Naive thymus-derived CD8-positive, alpha-beta T cell (primary cell): Measurements from ENCODE around the gene IL6. TPM values are rescaled to one million over a fixed set of nuclear protein-coding genes. Genes with fewer than 3 reads are reported as not detected.
"Not testable (repeated sequence)": the region's sequence is repeated elsewhere in the genome, so short reads cannot be mapped to it uniquely, and the experiment has no call there.

Experiments used
- ATAC-seq, 2 donors: fragments of 150-1000 bp; cut with Tn5 transposase in 1 of 2; sonication (Bioruptor Pico), chemical (Tn5 transposase) in 1 of 2; 1 replicate in 1 of 2; 2 replicates in 1 of 2; pipeline ENCODE4 v1.10.0; 2021; ENCODE audit warnings: mild to moderate bottlenecking in 2 of 2, moderate library complexity in 2 of 2
- POLR2A ChIA-PET: fragments of 350-600 bp; sonication (Branson Sonifier 250); formaldehyde crosslinking; loops from one replicate; lab custom pipeline; 2021; ENCODE audit warnings: antibody characterized with exemption; lab: Charles Lee
- DNase-seq, 10 donors: peaks; one replicate each; pipeline versions ENCODE4 v3.0.0 to v3.0.0-alpha.2; 2020 to 2022
- H3K27ac Mint-ChIP-seq, 10 donors: one replicate each; pipeline ENCODE4 v1.8.0; 2020 to 2022; ENCODE audit warnings: mild to moderate bottlenecking in 10 of 10, mixed read lengths in 10 of 10, moderate library complexity in 4 of 10, inconsistent platforms in 1 of 10
- H3K27me3 Mint-ChIP-seq, 5 donors: one replicate each; pipeline ENCODE4 v1.8.0; 2021 to 2022; ENCODE audit warnings: mixed read lengths in 5 of 5
- H3K36me3 Mint-ChIP-seq, 3 donors: one replicate each; pipeline ENCODE4 v1.8.0; 2020 to 2022; ENCODE audit warnings: mixed read lengths in 3 of 3, mild to moderate bottlenecking in 2 of 3, inconsistent platforms in 1 of 3
- H3K4me1 Mint-ChIP-seq, 4 donors: one replicate each; pipeline ENCODE4 v1.8.0; 2021 to 2022; ENCODE audit warnings: mixed read lengths in 4 of 4
- H3K4me3 Mint-ChIP-seq, 10 donors: one replicate each; pipeline ENCODE4 v1.8.0; 2020 to 2022; ENCODE audit warnings: mild to moderate bottlenecking in 10 of 10, mixed read lengths in 10 of 10, moderate library complexity in 6 of 10, inconsistent platforms in 1 of 10
- H3K9me3 Mint-ChIP-seq, 9 donors: one replicate each; pipeline ENCODE4 v1.8.0; 2020 to 2022; ENCODE audit warnings: mixed read lengths in 9 of 9, mild to moderate bottlenecking in 3 of 9, inconsistent platforms in 1 of 9, moderate library complexity in 1 of 9
- polyA plus RNA-seq, 3 donors: library from polyadenylated mRNA; unstranded; fragments of 300-500 nt; fragmentation: Illumina TruSeq; gene quantifications; one replicate each; pipeline ENCODE4 v1.2.3, GENCODE V29; 2021
- total RNA-seq, 8 experiments: library from RNA in 2 of 8; stranded (reverse) in 2 of 8; gene quantifications; one replicate each; pipeline ENCODE4 v1.2.3 and lab custom pipeline; 2021 to 2026

IL6 gene
- total and polyA plus RNA-seq, 5 experiments from 2014 or later: not detected

- Mint-ChIP-seq H3K27ac (peak overlapping the region in 4 of 10 donors; percentile 0 to 56 (median 31)), H3K4me1 (peaks cover 11 to 67% (median 29%) of the 10 kb centered on the region in 4 donors), H3K9me3 (no peaks in the 10 kb centered on the region), H3K27me3 (peaks cover 0 to 10% (median 0%) of the 10 kb centered on the region in 5 donors), H3K36me3 (no peaks in the 10 kb centered on the region), H3K4me3 (no peak overlapping the region)
- POLR2A ChIA-PET: no interaction called here
- ATAC-seq: no peak
- DNase-seq: no peak
Measured at GRCh38 chr7:22696541-22697228, 30.3 kb upstream of the IL6 start.

- no peak overlapping the region for H3K4me3 Mint-ChIP-seq
- H3K9me3 Mint-ChIP-seq: no peaks in the 10 kb centered on the region
- DNase-seq: no peak
Measured at GRCh38 chr7:22697322-22697859, 29.6 kb upstream of the IL6 start.

GRCh38 chr7:22697876-22698606 is 29.0 kb upstream of the IL6 start:
- DNase-seq (peak in 2 of 10 donors; percentile 5 to 9), ATAC-seq (peak; percentile 52 to 69)
- Mint-ChIP-seq H3K36me3 (no peaks in the 10 kb centered on the region), H3K4me1 (peaks cover 11 to 70% (median 29%) of the 10 kb centered on the region in 4 donors), H3K27ac (peak overlapping the region in 3 of 10 donors; percentile 5 to 53 (median 29)), H3K27me3 (peaks cover 0 to 10% (median 0%) of the 10 kb centered on the region in 5 donors), H3K4me3 (peak overlapping the region in 1 of 10 donors; percentile 17), H3K9me3 (no peaks in the 10 kb centered on the region)
- POLR2A ChIA-PET: interaction anchor here (0.7 kb wide), 1 partner anchor 12 kb away, joined by 4 read pairs; no protein-coding TSS in a partner anchor

More at GRCh38 chr7:22697322-22697859, 29.6 kb upstream of the IL6 start:
- Mint-ChIP-seq H3K27ac (peak overlapping the region in 3 of 10 donors; percentile 0 to 53 (median 44)), H3K36me3 (no peaks in the 10 kb centered on the region), H3K27me3 (peaks cover 0 to 10% (median 0%) of the 10 kb centered on the region in 5 donors), H3K4me1 (peaks cover 11 to 69% (median 29%) of the 10 kb centered on the region in 4 donors)
- POLR2A ChIA-PET: interaction anchor here (0.6 to 0.7 kb wide), 2 partner anchors 13 to 819 kb away, joined by 3 to 4 read pairs; no protein-coding TSS in a partner anchor
- ATAC-seq: no peak

GRCh38 chr7:22698767-22699166 is 28.2 kb upstream of the IL6 start:
- POLR2A ChIA-PET: no interaction called here
- Mint-ChIP-seq H3K27ac (peak overlapping the region in 3 of 10 donors; percentile 5 to 53 (median 29)), H3K9me3 (no peaks in the 10 kb centered on the region), H3K4me1 (peaks cover 11 to 67% (median 29%) of the 10 kb centered on the region in 4 donors), H3K27me3 (peaks cover 0 to 10% (median 0%) of the 10 kb centered on the region in 5 donors), H3K36me3 (no peaks in the 10 kb centered on the region), H3K4me3 (no peak overlapping the region)
- ATAC-seq (no peak), DNase-seq (no peak)

- POLR2A ChIA-PET: interaction anchor here (0.8 kb wide), 1 partner anchor 24 kb away, joined by 3 read pairs; no protein-coding TSS in a partner anchor
Measured at GRCh38 chr7:22700559-22701002, 26.4 kb upstream of the IL6 start.

GRCh38 chr7:22702516-22702915 is 24.5 kb upstream of the IL6 start:
- no peak for DNase-seq
- Mint-ChIP-seq H3K27me3 (peaks cover 0 to 10% (median 0%) of the 10 kb centered on the region in 5 donors), H3K36me3 (no peaks in the 10 kb centered on the region), H3K4me3 (no peak overlapping the region), H3K4me1 (peaks cover 9 to 35% (median 15%) of the 10 kb centered on the region in 4 donors), H3K9me3 (no peaks in the 10 kb centered on the region), H3K27ac (no peak overlapping the region)
- POLR2A ChIA-PET: no interaction called here
- no peak for ATAC-seq

More at GRCh38 chr7:22700559-22701002, 26.4 kb upstream of the IL6 start:
- Mint-ChIP-seq H3K9me3 (no peaks in the 10 kb centered on the region), H3K4me3 (no peak overlapping the region), H3K36me3 (no peaks in the 10 kb centered on the region), H3K27ac (no peak overlapping the region), H3K4me1 (peaks cover 9 to 53% (median 20%) of the 10 kb centered on the region in 4 donors), H3K27me3 (peaks cover 0 to 10% (median 0%) of the 10 kb centered on the region in 5 donors)
- no peak for ATAC-seq
- no peak for DNase-seq

GRCh38 chr7:22703107-22703855 is 23.7 kb upstream of the IL6 start:
- Mint-ChIP-seq H3K27me3 (peaks cover 0 to 10% (median 0%) of the 10 kb centered on the region in 5 donors), H3K4me1 (peaks cover 5 to 27% (median 9%) of the 10 kb centered on the region in 4 donors)
- ATAC-seq, H3K27ac Mint-ChIP-seq, POLR2A ChIA-PET, DNase-seq, H3K4me3 Mint-ChIP-seq, H3K36me3 Mint-ChIP-seq, H3K9me3 Mint-ChIP-seq: not testable (repeated sequence)

GRCh38 chr7:22703978-22704610 is 22.9 kb upstream of the IL6 start:
- H3K27me3 Mint-ChIP-seq, H3K9me3 Mint-ChIP-seq, H3K36me3 Mint-ChIP-seq, POLR2A ChIA-PET, DNase-seq, H3K4me3 Mint-ChIP-seq, ATAC-seq, H3K27ac Mint-ChIP-seq: not testable (repeated sequence)
- peaks cover under 1 to 19% (median 2%) of the 10 kb centered on the region in 4 donors for H3K4me1 Mint-ChIP-seq

GRCh38 chr7:22704722-22705121 is 22.3 kb upstream of the IL6 start:
- POLR2A ChIA-PET, H3K36me3 Mint-ChIP-seq, H3K27me3 Mint-ChIP-seq, ATAC-seq, H3K9me3 Mint-ChIP-seq, DNase-seq, H3K4me3 Mint-ChIP-seq, H3K27ac Mint-ChIP-seq: not testable (repeated sequence)
- H3K4me1 Mint-ChIP-seq: peaks cover 0 to 17% (median under 1%) of the 10 kb centered on the region in 4 donors

GRCh38 chr7:22705874-22706273 is 21.1 kb upstream of the IL6 start:
- DNase-seq, H3K36me3 Mint-ChIP-seq, POLR2A ChIA-PET, ATAC-seq, H3K27ac Mint-ChIP-seq, H3K4me3 Mint-ChIP-seq, H3K27me3 Mint-ChIP-seq, H3K4me1 Mint-ChIP-seq, H3K9me3 Mint-ChIP-seq: not testable (repeated sequence)

GRCh38 chr7:22707026-22707691 is 19.8 kb upstream of the IL6 start:
- H3K27me3 Mint-ChIP-seq, ATAC-seq, H3K27ac Mint-ChIP-seq, H3K36me3 Mint-ChIP-seq, POLR2A ChIA-PET, H3K4me1 Mint-ChIP-seq, H3K9me3 Mint-ChIP-seq, H3K4me3 Mint-ChIP-seq, DNase-seq: not testable (repeated sequence)
